Measurements from ENCODE around the gene UGT1A5. TPM values are rescaled to one million over a fixed set of nuclear protein-coding genes. Genes with fewer than 3 reads are reported as not detected.

UGT1A5 gene
- total and polyA plus RNA-seq, 2 experiments from 2014 or later = not detected

DNA sequence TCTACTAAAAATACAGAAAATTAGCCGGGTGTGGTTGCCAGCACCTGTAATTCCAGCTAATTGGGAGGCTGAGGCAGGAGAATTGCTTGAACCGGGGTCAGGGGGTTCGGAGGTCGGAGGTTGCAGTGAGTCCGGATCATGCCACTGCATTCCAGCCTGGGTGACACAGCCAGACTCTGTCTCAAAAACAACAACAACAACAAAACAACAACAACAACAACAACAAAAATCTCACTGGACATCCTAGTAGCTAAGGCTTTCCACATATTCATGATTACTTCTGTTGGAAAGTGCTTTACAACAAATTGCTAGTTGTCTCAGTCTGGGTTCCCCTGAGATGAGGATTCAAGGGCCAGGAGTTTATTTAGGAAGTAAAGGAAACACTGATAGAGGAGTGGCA is 61.1 kb downstream of the UGT1A5 start:
- DNase-seq (ENCODE audit: low spot score) (no peak), ATAC-seq (no peak)
- no peak overlapping the region for H3K27ac Mint-ChIP-seq
- Histone ChIP-seq H3K9me2 (ENCODE audit: insufficient read depth) (0 out of 2 replicates have a peak, but pooled peaks cover 3% of the 10 kb centered on the region), H3F3A (replicated peaks; ENCODE audit: low read depth) (no peaks in the 10 kb centered on the region), H3K4me2 (no peak overlapping the region), H3K4me3 (no peak overlapping the region), H3K4me1 (ENCODE audit: insufficient read depth) (no peaks in the 10 kb centered on the region), H3K79me2 (replicated peaks; ENCODE audit: insufficient read depth) (no peaks in the 10 kb centered on the region), H3K27ac (ENCODE audit: low read depth) (no peak overlapping the region), H3K36me3 (ENCODE audit: insufficient read depth) (no peaks in the 10 kb centered on the region), H3K27me3 (ENCODE audit: insufficient read depth) (no peaks in the 10 kb centered on the region), H2AFZ (no peak overlapping the region), H4K20me1 (replicated peaks; ENCODE audit: insufficient read depth) (no peaks in the 10 kb centered on the region)
- H3K36me3 Mint-ChIP-seq (ENCODE audit: low read depth) = peaks cover 4% of the 10 kb centered on the region; the same call in 2 of the 3 replicates
- H3K9me3 Mint-ChIP-seq = peaks cover 26% of the 10 kb centered on the region
- TF ChIP-seq NANOG (IDR thresholded peaks at IDR 0.05; ENCODE audit: borderline replicate concordance) (no peak), EZH2 (IDR thresholded peaks at IDR 0.05; ENCODE audit: low read depth, unreplicated experiment) (no peak), ZNF462 (CRISPR knock-in tag; IDR thresholded peaks at IDR 0.05) (no peak), JUNB (IDR thresholded peaks at IDR 0.05; ENCODE audit: unreplicated experiment) (no peak), STAT1 (IDR thresholded peaks at IDR 0.05; ENCODE audit: unreplicated experiment) (no peak), ZNF331 (CRISPR knock-in tag; IDR thresholded peaks at IDR 0.05; ENCODE audit: low read depth) (no peak), EZH2phosphoT487 (IDR thresholded peaks at IDR 0.05; ENCODE audit: unreplicated experiment) (no peak), CTCF (conservative IDR thresholded peaks at IDR 0.05; ENCODE audit: low read depth in 2 of 2) (no peak), REST (IDR thresholded peaks at IDR 0.05; ENCODE audit: unreplicated experiment) (no peak), CREB1 (CRISPR knock-in tag; IDR thresholded peaks at IDR 0.05; ENCODE audit: low read depth) (no peak), POLR2AphosphoS5 (IDR thresholded peaks at IDR 0.05; ENCODE audit: low read depth) (no peak)
- TF ChIP-seq, protein P1, sequence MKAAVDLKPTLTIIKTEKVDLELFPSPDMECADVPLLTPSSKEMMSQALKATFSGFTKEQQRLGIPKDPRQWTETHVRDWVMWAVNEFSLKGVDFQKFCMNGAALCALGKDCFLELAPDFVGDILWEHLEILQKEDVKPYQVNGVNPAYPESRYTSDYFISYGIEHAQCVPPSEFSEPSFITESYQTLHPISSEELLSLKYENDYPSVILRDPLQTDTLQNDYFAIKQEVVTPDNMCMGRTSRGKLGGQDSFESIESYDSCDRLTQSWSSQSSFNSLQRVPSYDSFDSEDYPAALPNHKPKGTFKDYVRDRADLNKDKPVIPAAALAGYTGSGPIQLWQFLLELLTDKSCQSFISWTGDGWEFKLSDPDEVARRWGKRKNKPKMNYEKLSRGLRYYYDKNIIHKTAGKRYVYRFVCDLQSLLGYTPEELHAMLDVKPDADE (IDR thresholded peaks at IDR 0.05) = no peak
- H3K27me3 Mint-ChIP-seq (ENCODE audit: insufficient read depth, low read depth, poor library complexity) = no peaks in the 10 kb centered on the region
- H3K4me3 Mint-ChIP-seq = no peak overlapping the region
- no peaks in the 10 kb centered on the region for H3K4me1 Mint-ChIP-seq

Data from GM23338 (cell line).